ENCODE measurements around the gene NAT8L. TPM values are rescaled to one million over a fixed set of nuclear protein-coding genes. Genes with fewer than 3 reads are reported as not detected.
A peak's percentile ranks its signal among the peaks of the same experiment; 100 is the strongest.

Gene NAT8L
- total RNA-seq, 1 donor from 2014 or later = 0.64 TPM

DNA sequence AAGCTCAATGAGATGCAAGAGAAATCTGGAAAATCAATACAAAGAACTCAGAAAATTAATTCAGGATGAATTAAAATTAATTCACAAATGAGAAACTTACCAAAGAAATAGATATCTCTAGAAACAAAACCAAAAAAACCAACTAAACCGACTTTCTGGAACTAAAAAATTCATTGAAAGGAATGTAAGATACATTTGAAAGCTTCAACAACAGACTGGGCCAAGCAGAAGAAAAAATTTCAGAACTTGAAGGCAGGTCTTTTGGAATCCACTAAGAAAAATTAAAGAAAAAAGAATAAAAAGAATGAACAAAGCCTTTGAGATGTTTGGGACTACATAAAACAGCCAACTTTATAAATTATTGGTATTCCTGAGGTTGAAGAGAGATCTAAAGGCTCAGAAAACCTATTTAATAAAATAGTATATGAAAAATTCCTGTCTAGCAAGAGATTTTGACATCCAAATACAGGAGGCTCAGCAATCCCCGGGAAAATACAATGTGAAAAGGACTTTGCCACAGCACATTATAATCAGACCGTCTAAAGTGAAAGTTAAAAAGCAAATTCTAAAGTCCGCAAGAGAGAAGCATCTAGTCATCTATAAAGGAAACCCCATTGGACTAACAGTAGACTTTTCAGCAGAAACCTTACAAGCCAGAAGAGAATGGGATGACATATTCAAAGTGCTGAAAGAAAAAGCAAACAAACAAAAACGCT is 44.2 kb downstream of the NAT8L start:
- peaks cover 16% of the 10 kb centered on the region for H3K9me3 Mint-ChIP-seq (ENCODE audit: unreplicated experiment)
- no peaks in the 10 kb centered on the region for H3K27me3 Mint-ChIP-seq (ENCODE audit: unreplicated experiment)
- H3K27ac Mint-ChIP-seq (ENCODE audit: unreplicated experiment) = no peak overlapping the region
- peaks cover 6% of the 10 kb centered on the region for H3K36me3 Mint-ChIP-seq (ENCODE audit: unreplicated experiment)
- no peak for DNase-seq (ENCODE audit: extremely low spot score, unreplicated experiment)
- H3K4me1 Mint-ChIP-seq (ENCODE audit: unreplicated experiment) = peaks cover 2% of the 10 kb centered on the region
- H3K4me3 Mint-ChIP-seq (ENCODE audit: unreplicated experiment) = no peak overlapping the region
- TF ChIP-seq CTCF (IDR thresholded peaks at IDR 0.05) = no peak

GRCh38 chr4:2103843-2104547 is 44.9 kb downstream of the NAT8L start:
- Mint-ChIP-seq H3K4me3 (ENCODE audit: unreplicated experiment) (no peak overlapping the region), H3K9me3 (ENCODE audit: unreplicated experiment) (peaks cover 16% of the 10 kb centered on the region), H3K27ac (ENCODE audit: unreplicated experiment) (no peak overlapping the region), H3K36me3 (ENCODE audit: unreplicated experiment) (peaks cover 6% of the 10 kb centered on the region), H3K27me3 (ENCODE audit: unreplicated experiment) (peaks cover 6% of the 10 kb centered on the region), H3K4me1 (ENCODE audit: unreplicated experiment) (peaks cover 2% of the 10 kb centered on the region)
- no peak for TF ChIP-seq CTCF (IDR thresholded peaks at IDR 0.05)
- no peak for DNase-seq (ENCODE audit: extremely low spot score, unreplicated experiment)

- TF ChIP-seq CTCF (IDR thresholded peaks at IDR 0.05) = no peak
- DNase-seq (ENCODE audit: extremely low spot score, unreplicated experiment) = peak; percentile 59
- Mint-ChIP-seq H3K36me3 (ENCODE audit: unreplicated experiment) (peaks cover 6% of the 10 kb centered on the region), H3K4me1 (ENCODE audit: unreplicated experiment) (peaks cover 2% of the 10 kb centered on the region), H3K4me3 (ENCODE audit: unreplicated experiment) (no peak overlapping the region), H3K9me3 (ENCODE audit: unreplicated experiment) (peaks cover 16% of the 10 kb centered on the region), H3K27ac (ENCODE audit: unreplicated experiment) (no peak overlapping the region), H3K27me3 (ENCODE audit: unreplicated experiment) (peaks cover 11% of the 10 kb centered on the region)
Measured at GRCh38 chr4:2104556-2105345, 45.6 kb downstream of the NAT8L start.

GRCh38 chr4:2105559-2105958 is 46.4 kb downstream of the NAT8L start:
- Mint-ChIP-seq H3K4me1 (ENCODE audit: unreplicated experiment) (peaks cover 2% of the 10 kb centered on the region), H3K9me3 (ENCODE audit: unreplicated experiment) (peaks cover 16% of the 10 kb centered on the region), H3K36me3 (ENCODE audit: unreplicated experiment) (peaks cover 6% of the 10 kb centered on the region), H3K4me3 (ENCODE audit: unreplicated experiment) (no peak overlapping the region), H3K27ac (ENCODE audit: unreplicated experiment) (no peak overlapping the region), H3K27me3 (ENCODE audit: unreplicated experiment) (peaks cover 18% of the 10 kb centered on the region)
- no peak for TF ChIP-seq CTCF (IDR thresholded peaks at IDR 0.05)
- DNase-seq (ENCODE audit: extremely low spot score, unreplicated experiment) = no peak

All from osteocyte (in vitro differentiated cells).